Endothelial cell of hepatic sinusoid (primary cell): ENCODE data around the gene PRKCA.
"Not testable (repeated sequence)": the region's sequence is repeated elsewhere in the genome, so short reads cannot be mapped to it uniquely, and the experiment has no call there.

ENCODE experiments used
- in situ Hi-C: cut with HindIII; loops from 2 replicates; pipeline ENCODE4 v1.10.0; 2017; ENCODE audit warnings: low sequenced_read_pairs

Gene PRKCA

DNA sequence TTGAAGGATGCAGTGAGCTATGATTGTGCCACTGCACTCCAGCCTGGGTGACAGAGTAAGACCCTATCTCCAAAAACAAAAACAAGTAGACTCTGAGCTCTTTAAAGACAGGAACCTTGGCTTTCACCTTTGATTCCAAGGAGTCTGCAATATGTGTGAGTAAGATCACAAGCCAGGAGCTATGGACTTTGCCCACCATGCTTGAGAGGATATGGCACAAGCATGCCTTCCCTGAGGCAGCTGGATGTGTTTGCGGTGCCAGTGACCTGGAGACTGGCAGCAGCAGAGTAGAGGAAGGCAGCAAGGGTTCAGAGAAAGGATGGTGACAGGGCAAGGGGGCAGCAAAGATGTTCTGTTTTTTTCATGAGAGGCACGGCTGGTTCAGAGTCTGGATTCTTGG is 14.5 kb upstream of the PRKCA start:
- in situ Hi-C loops: no loop called here

GRCh38 chr17:66290101-66290722 is 12.2 kb upstream of the PRKCA start:
- in situ Hi-C loops: no loop called here

DNA sequence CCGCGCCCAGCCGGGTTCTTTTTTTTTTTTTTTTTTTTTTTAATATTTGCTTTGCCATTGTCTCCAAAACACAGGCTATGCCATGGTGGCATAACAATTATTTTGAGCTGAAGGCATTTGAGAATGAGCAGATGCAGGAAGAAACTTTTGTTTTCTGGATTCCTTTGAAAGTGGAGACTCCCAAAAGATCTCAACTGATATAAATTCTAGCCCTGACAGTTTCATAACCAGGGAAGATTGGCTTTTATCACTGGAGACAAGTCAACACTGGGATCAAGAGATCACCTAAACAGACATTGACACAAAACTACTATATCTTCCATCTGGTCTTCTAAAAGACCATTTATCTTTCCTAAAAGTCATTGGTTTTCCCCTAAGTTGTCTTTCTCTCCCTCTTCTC is 10.1 kb upstream of the PRKCA start:
- in situ Hi-C loops: no loop called here

- in situ Hi-C loops: no loop called here
Observed at GRCh38 chr17:66296289-66296725, 6.1 kb upstream of the PRKCA start.

- in situ Hi-C loops: not testable (repeated sequence)
Observed at GRCh38 chr17:66297443-66297842, 5.0 kb upstream of the PRKCA start.

DNA sequence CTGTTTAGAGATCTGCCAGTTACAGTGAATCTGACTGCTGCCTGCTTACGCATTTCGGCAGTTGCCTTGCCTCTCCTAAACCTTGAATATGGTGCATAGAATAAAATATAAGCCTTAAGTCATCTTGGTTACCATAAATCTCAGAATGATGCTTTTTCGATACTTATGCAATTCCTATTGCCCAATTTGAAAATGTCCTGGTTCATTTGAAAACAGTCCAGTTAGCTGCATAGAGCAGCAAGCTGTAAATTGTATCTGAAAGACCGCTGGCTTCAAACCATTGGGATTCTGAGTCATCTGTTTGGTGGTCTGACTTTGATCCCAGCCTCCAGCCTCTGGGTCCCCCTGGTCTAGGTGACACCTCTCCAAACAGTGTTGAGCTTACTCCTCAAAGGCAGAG is 2.7 kb upstream of the PRKCA start:
- in situ Hi-C loops: loop anchor here (5.0 kb wide), 4 partner anchors 68 to 373 kb away; no protein-coding TSS in a partner anchor

- in situ Hi-C loops: loop anchor here (5.0 kb wide), 4 partner anchors 66 to 371 kb away; no protein-coding TSS in a partner anchor
Observed at GRCh38 chr17:66300956-66301355, 1.5 kb upstream of the PRKCA start.

DNA sequence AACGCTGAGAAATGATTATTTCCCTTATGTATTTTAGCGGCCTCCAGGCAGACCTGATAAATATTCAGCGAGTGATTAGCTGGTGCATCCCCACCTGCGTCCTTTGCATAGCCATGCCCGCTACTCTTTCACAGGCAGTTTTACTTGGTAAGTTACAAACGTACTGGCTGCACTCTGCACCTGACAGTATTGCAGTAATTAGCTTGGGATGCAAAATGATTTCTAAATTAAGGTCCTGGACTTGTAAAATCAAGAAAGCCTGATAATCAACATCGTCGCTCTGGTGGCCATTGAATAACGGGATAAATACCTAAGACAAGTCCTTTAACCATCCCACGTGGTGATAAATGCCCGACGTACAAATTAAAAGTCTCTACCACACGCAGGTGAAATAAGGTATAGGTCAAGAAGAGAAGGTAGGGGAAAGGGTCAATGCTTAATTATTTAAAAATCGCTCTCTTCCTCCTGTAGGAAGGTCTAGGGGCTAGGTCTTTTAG is 998 bp upstream of the PRKCA start:
- in situ Hi-C loops: loop anchor here (5.0 kb wide), 4 partner anchors 66 to 371 kb away; no protein-coding TSS in a partner anchor

GRCh38 chr17:66302761-66303626 is 581 bp downstream of the PRKCA start:
- in situ Hi-C loops: loop anchor here (5.0 kb wide), 4 partner anchors 64 to 369 kb away; no protein-coding TSS in a partner anchor

DNA sequence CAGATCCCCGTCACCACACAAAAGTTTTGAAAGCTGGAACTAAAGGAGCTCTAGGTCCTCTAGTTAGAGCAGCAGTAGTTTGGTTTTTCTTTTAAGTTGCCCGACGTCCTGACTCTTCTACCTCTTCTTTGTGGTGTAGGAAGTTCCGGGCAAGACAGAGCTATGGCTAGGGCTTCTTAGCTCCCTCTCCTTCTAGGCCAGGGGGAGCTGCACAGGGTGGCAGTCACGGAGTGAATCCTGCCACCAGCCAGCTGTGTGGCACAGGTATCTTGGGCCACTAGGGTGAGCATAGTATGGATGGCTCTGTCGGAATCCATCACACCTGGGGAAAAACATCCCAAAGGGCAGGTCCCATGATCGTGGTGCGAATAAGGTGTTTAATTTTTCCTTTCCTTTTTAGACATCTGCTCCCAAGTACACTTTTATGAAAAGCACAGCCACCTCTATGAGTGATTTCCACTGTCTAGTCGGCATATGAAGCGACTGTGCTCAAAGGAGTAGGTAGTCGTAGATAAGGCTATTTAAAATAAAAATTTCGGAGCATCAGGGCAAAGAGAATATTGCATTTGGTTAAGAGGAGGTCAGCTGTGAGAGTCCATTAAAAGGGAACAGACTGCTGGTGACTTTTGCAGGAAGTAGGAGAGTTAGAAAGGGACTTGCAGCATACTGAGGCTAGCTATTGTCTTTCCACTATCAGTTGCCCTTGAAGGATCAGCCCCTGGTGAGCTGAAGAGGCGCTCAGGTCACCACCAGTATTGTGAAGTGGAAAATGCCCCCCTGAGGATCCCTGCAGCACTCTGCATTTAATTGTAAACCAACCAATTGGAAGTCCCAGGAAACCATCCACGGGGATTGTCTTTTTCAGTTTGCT is 2.1 kb downstream of the PRKCA start:
- in situ Hi-C loops: loop anchor here (5.0 kb wide), 4 partner anchors 63 to 368 kb away; no protein-coding TSS in a partner anchor

DNA sequence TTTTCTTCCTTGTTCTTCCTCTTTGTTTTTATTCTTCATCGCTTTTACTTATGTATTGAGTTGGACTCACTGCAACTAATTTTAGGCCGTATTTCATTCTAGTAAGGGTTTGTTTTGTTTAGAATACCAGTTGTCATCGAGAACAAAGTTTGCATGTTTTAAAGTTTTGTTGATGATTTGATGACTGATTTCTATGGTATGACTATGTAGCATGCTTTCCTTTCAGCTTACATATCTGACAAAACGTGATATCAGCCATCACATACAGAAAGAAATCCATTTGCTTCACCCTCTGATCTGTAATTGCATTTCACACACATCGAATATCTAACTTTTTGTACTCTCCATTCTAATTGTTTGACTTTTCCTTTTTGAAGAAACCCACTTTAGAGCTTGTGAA is 4.0 kb downstream of the PRKCA start:
- in situ Hi-C loops: no loop called here

GRCh38 chr17:66307257-66307656 is 4.8 kb downstream of the PRKCA start:
- in situ Hi-C loops: no loop called here

GRCh38 chr17:66308856-66309255 is 6.4 kb downstream of the PRKCA start:
- in situ Hi-C loops: no loop called here

- in situ Hi-C loops: no loop called here
Observed at GRCh38 chr17:66309793-66310192, 7.4 kb downstream of the PRKCA start.

DNA sequence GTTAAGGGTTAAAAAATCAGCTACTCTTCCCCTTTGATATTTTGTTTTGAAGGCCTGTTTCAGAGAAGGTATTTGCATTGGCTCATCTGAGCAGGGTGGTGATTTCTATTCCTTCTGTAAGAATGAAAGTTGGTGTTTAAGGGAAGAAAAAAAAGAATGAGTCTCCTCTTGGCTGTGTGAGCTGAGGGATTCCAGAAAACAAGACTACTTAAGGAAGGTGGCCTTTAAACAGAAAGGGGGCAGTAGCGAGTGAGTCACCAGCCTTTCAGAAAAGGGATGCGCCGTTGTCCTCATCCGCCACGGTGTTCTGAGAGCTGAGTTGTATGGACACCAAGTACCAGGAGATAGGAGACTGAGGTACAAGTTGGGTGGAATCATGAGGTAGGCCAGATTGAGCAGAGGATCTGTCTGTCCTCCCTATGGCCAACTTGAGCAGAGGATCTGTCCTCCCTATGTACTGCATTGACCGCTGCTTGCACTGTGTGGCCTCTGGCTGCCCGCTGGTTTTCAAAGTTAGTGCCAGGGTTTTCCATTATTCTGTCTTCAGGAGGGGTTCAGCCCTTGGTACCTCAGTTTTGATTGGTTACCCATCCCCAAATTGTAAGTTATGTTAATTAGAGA is 8.2 kb downstream of the PRKCA start:
- in situ Hi-C loops: no loop called here

DNA sequence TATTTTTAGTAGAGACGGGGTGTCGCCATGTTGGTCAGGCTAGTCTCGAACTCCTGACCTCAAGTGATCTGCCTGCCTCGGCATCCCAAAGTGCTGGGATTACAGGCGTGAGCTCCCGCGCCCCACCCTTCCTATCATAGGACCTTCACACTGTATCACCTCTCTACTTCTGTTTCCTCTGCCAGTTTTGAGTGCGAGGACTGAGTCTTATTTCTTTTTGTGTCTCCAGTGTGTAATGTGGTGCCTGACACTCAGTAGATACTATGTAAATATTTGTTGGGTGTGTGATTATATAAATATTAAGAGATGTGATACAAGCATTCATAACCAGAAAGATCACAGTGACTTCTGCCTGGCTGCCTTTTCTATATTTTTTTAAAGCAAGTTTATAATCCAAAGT is 10.5 kb downstream of the PRKCA start:
- in situ Hi-C loops: no loop called here

- in situ Hi-C loops: no loop called here
Observed at GRCh38 chr17:66313325-66313724, 10.9 kb downstream of the PRKCA start.

- in situ Hi-C loops: no loop called here
Observed at GRCh38 chr17:66313995-66314659, 11.7 kb downstream of the PRKCA start.

- in situ Hi-C loops: loop anchor here (5.0 kb wide), 1 partner anchor 75 kb away; no protein-coding TSS in a partner anchor
Observed at GRCh38 chr17:66317629-66318028, 15.2 kb downstream of the PRKCA start.

DNA sequence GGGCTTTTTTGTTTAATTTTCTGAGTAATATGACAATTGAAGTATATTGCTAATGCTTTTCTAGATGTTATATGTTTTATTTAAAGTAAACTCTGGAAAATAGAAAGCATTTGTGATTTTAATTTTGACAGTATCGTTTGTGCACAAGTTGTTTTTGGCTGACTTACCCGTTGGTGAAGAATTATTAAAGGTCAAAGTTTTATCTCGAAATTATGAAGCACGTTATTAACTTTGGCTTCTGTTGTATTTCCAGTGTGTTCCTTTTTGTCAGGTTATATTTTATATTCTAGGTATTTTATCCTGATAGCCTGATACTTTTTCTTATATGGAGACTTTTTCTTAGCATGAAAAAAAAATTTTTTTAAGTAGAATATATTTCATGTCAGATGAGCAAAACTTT is 16.8 kb downstream of the PRKCA start:
- in situ Hi-C loops: loop anchor here (5.0 kb wide), 1 partner anchor 77 kb away; no protein-coding TSS in a partner anchor
